K562 (cell line): Measurements from ENCODE around the gene GON4L. TPM values are rescaled to one million over a fixed set of nuclear protein-coding genes. Genes with fewer than 3 reads are reported as not detected.

Source experiments
- ELF2 ChIP-seq: fragments of 250-450 bp; sonication (Bioruptor Pico); IDR thresholded peaks from 2 replicates; pipeline ENCODE4 v1.5.0; 2021; ENCODE audit warnings: mild to moderate bottlenecking
- HDAC6 ChIP-seq: IDR thresholded peaks from 2 replicates; pipeline ENCODE4 v1.6.1; 2012; ENCODE audit warnings: low read depth, mild to moderate bottlenecking, control low read depth, inconsistent platforms, low read length, moderate library complexity
- MEIS2 ChIP-seq: fragments of 450-650 bp; IDR thresholded peaks from 2 replicates; pipeline ENCODE4 v1.6.1; 2014; ENCODE audit warnings: mild to moderate bottlenecking; ENCODE audit not compliant: partially characterized antibody
- POLR2A ChIP-seq: fragments of 450-650 bp; conservative IDR thresholded peaks from 2 replicates; pipeline ENCODE4 v1.6.1; 2016
- POLR2B ChIP-seq: fragments of 450-650 bp; IDR thresholded peaks from 2 replicates; pipeline ENCODE4 v1.6.1; 2018; ENCODE audit warnings: low read depth; ENCODE audit not compliant: partially characterized antibody
- SIN3A ChIP-seq, 2 experiments: fragments of 150-350 bp in 1 of 2; IDR thresholded peaks; 2 replicates each; pipeline ENCODE4 v1.6.1; 2011 to 2016; ENCODE audit warnings: borderline replicate concordance in 2 of 2, low read depth in 2 of 2, low read length in 2 of 2, mild to moderate bottlenecking in 2 of 2, moderate library complexity in 2 of 2; ENCODE audit not compliant: control insufficient read depth in 1 of 2
- SIRT6 ChIP-seq: IDR thresholded peaks from one replicate; pipeline ENCODE4 v1.6.1; 2012; ENCODE audit warnings: low read depth, mild to moderate bottlenecking, control low read depth, inconsistent platforms, low read length, moderate library complexity
- TRIM28 ChIP-seq: fragments of 450-650 bp; IDR thresholded peaks from 2 replicates; pipeline ENCODE4 v1.6.1; 2017
- YY1 ChIP-seq, 3 experiments: IDR thresholded peaks; 2 replicates each; pipeline ENCODE4 v1.6.1; 2011; ENCODE audit warnings: low read length in 2 of 3, mild to moderate bottlenecking in 2 of 3, moderate library complexity in 2 of 3, borderline replicate concordance in 1 of 3, control low read depth in 1 of 3, low read depth in 1 of 3; ENCODE audit not compliant: insufficient read depth in 3 of 3, insufficient replicate concordance in 2 of 3, control insufficient read depth in 1 of 3, insufficient read length in 1 of 3; ENCODE audit errors: extremely low read depth in 1 of 3
- ZNF511 ChIP-seq: sonication (generic); formaldehyde crosslinking; IDR thresholded peaks from 2 replicates; pipeline ENCODE4 v1.8.0; 2022; ENCODE audit warnings: mild to moderate bottlenecking, missing genetic modification reagents
- polyA plus RNA-seq, 8 experiments: library from polyadenylated mRNA; depleted of rRNA in 4 of 8; stranded (reverse) in 5 of 8; unstranded in 3 of 8; fragments of >200 nt; fragmentation: Nextera tagmentation in 2 of 8; fragmentation: Illumina TruSeq in 1 of 8; extraction: Ambion mirVana in 2 of 8; extraction: Trizol in 1 of 8; gene quantifications; 2 replicates each; pipeline versions ENCODE4 v1.2.1 to v1.2.3, GENCODE V29; 2011 to 2014; ENCODE audit warnings: inconsistent platforms in 1 of 8, missing spikeins in 1 of 8
- total RNA-seq, 7 experiments: library from RNA; depleted of rRNA in 6 of 7; stranded (reverse); fragments of >200 nt in 6 of 7; fragmentation: Illumina TruSeq in 2 of 7; extraction: Trizol in 2 of 7; gene quantifications; 2 replicates each; pipeline versions ENCODE4 v1.2.1 to v1.2.3, GENCODE V29; 2011 to 2021; ENCODE audit warnings: low replicate concordance in 1 of 7
- TF ChIP-seq, protein P1 (sequence below): IDR thresholded peaks from 3 replicates; pipeline ENCODE4 v1.6.1; 2011; ENCODE audit warnings: borderline replicate concordance, mild to moderate bottlenecking, moderate library complexity; ENCODE audit not compliant: insufficient read length; ENCODE audit errors: extremely low read depth
- TF ChIP-seq, protein P2 (sequence below): fragments of 200-400 bp; formaldehyde crosslinking; IDR thresholded peaks from 2 replicates; pipeline ENCODE4 v1.6.1; 2017; ENCODE audit warnings: mild to moderate bottlenecking, low read depth, low read length, moderate library complexity
- TF ChIP-seq, protein P3 (sequence below): sonication (generic); formaldehyde crosslinking; IDR thresholded peaks from 2 replicates; pipeline ENCODE4 v1.8.1; 2023; ENCODE audit warnings: mild to moderate bottlenecking, missing genetic modification reagents, moderate library complexity

The GON4L gene
- total and polyA plus RNA-seq, 9 of the 15 experiments (the other 6 are each of a cell fraction or from before 2014, with no cell fraction given): 20.2 to 47.4 (median 33.6) TPM

- TF ChIP-seq, protein P1, sequence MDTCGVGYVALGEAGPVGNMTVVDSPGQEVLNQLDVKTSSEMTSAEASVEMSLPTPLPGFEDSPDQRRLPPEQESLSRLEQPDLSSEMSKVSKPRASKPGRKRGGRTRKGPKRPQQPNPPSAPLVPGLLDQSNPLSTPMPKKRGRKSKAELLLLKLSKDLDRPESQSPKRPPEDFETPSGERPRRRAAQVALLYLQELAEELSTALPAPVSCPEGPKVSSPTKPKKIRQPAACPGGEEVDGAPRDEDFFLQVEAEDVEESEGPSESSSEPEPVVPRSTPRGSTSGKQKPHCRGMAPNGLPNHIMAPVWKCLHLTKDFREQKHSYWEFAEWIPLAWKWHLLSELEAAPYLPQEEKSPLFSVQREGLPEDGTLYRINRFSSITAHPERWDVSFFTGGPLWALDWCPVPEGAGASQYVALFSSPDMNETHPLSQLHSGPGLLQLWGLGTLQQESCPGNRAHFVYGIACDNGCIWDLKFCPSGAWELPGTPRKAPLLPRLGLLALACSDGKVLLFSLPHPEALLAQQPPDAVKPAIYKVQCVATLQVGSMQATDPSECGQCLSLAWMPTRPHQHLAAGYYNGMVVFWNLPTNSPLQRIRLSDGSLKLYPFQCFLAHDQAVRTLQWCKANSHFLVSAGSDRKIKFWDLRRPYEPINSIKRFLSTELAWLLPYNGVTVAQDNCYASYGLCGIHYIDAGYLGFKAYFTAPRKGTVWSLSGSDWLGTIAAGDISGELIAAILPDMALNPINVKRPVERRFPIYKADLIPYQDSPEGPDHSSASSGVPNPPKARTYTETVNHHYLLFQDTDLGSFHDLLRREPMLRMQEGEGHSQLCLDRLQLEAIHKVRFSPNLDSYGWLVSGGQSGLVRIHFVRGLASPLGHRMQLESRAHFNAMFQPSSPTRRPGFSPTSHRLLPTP: no peak
- TF ChIP-seq, protein P2, sequence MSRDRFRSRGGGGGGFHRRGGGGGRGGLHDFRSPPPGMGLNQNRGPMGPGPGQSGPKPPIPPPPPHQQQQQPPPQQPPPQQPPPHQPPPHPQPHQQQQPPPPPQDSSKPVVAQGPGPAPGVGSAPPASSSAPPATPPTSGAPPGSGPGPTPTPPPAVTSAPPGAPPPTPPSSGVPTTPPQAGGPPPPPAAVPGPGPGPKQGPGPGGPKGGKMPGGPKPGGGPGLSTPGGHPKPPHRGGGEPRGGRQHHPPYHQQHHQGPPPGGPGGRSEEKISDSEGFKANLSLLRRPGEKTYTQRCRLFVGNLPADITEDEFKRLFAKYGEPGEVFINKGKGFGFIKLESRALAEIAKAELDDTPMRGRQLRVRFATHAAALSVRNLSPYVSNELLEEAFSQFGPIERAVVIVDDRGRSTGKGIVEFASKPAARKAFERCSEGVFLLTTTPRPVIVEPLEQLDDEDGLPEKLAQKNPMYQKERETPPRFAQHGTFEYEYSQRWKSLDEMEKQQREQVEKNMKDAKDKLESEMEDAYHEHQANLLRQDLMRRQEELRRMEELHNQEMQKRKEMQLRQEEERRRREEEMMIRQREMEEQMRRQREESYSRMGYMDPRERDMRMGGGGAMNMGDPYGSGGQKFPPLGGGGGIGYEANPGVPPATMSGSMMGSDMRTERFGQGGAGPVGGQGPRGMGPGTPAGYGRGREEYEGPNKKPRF: no peak
- TF ChIP-seq ELF2 (CRISPR knock-in tag): no peak
- TF ChIP-seq POLR2A: peak; percentile 81
- TF ChIP-seq ZNF511 (CRISPR knock-in tag): no peak
- TF ChIP-seq MEIS2: peak; percentile 78
- TF ChIP-seq YY1 (IDR thresholded peaks at IDR 0.05; ENCODE audit: borderline replicate concordance in 1 of 3, control insufficient read depth in 1 of 3, extremely low read depth in 1 of 3, insufficient read depth in 3 of 3, insufficient read length in 1 of 3, insufficient replicate concordance in 2 of 3, low read depth in 1 of 3, low read length in 2 of 3): peak; percentile 29 to 92 (median 57)
- peak; percentile 13 for TF ChIP-seq POLR2B
- peak; percentile 84 to 90; a peak in 2 of 4 replicates for TF ChIP-seq SIN3A (IDR thresholded peaks at IDR 0.05; ENCODE audit: borderline replicate concordance in 2 of 2, control insufficient read depth in 1 of 2, low read depth in 2 of 2, low read length in 2 of 2)
- TF ChIP-seq TRIM28: no peak
- TF ChIP-seq HDAC6: no peak
- TF ChIP-seq, protein P3, sequence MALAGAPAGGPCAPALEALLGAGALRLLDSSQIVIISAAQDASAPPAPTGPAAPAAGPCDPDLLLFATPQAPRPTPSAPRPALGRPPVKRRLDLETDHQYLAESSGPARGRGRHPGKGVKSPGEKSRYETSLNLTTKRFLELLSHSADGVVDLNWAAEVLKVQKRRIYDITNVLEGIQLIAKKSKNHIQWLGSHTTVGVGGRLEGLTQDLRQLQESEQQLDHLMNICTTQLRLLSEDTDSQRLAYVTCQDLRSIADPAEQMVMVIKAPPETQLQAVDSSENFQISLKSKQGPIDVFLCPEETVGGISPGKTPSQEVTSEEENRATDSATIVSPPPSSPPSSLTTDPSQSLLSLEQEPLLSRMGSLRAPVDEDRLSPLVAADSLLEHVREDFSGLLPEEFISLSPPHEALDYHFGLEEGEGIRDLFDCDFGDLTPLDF (CRISPR knock-in tag): no peak
- TF ChIP-seq SIRT6: no peak
These were observed 22.6 kb downstream of the GON4L start (continued) for GRCh38 chr1:155834296-155834926.
